Neural crest cell (in vitro differentiated cells): ENCODE data around the gene FERD3L. TPM values are rescaled to one million over a fixed set of nuclear protein-coding genes. Genes with fewer than 3 reads are reported as not detected.

ENCODE experiments used
- DNase-seq: peaks from one replicate; pipeline ENCODE4 v3.0.0; 2021; ENCODE audit warnings: low read depth, mixed read lengths, low spot score
- H3K27ac Mint-ChIP-seq: one replicate; pipeline ENCODE4 v1.8.0; 2021; ENCODE audit warnings: mild to moderate bottlenecking, mixed read lengths; ENCODE audit not compliant: unreplicated experiment
- H3K27me3 Mint-ChIP-seq: 2 replicates; pipeline ENCODE4 v1.8.0; 2021; ENCODE audit warnings: low read depth, mild to moderate bottlenecking, mixed read lengths
- H3K36me3 Mint-ChIP-seq: 2 replicates; pipeline ENCODE4 v1.8.0; 2021; ENCODE audit warnings: low read depth, mild to moderate bottlenecking, mixed read lengths
- H3K4me1 Mint-ChIP-seq: 2 replicates; pipeline ENCODE4 v1.8.0; 2021; ENCODE audit warnings: mixed read lengths
- H3K4me3 Mint-ChIP-seq: one replicate; pipeline ENCODE4 v1.8.0; 2021; ENCODE audit warnings: mild to moderate bottlenecking, mixed read lengths
- H3K9me3 Mint-ChIP-seq: 2 replicates; pipeline ENCODE4 v1.8.0; 2021; ENCODE audit warnings: mixed read lengths
- total RNA-seq: library from RNA; stranded (reverse); gene quantifications from 2 replicates; pipeline ENCODE4 v1.2.1, GENCODE V29; 2021
- TF ChIP-seq, protein P1 (sequence below): fragments of 200-600 bp; sonication (generic); conservative IDR thresholded peaks from 2 replicates; pipeline ENCODE4 v1.5.0; 2021; ENCODE audit warnings: antibody characterized with exemption, mild to moderate bottlenecking

The FERD3L gene
- total RNA-seq, 1 donor from 2014 or later: not detected

DNA sequence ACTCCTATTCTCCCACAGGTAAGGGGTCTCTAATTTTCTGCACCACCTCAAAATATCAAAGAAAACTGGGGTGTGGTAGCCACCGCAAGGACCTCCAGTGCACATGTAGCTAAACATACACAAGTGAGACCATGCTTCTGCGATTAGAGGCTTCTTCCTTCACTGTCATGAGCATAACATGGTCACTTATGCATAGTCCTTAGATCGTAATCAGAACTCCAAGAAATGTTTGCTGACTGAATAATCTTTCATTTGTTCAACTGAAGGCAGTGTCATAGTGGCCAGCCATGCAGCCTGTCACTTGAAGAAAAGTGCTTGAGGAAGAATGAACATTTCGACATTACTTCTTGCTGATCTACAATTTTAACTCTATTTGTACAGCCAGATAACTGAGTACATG, 42.3 kb downstream of the FERD3L start:
- Mint-ChIP-seq H3K27ac (no peak overlapping the region), H3K9me3 (no peaks in the 10 kb centered on the region), H3K36me3 (no peaks in the 10 kb centered on the region), H3K27me3 (peaks cover 94% of the 10 kb centered on the region), H3K4me3 (no peak overlapping the region), H3K4me1 (peaks cover 20% of the 10 kb centered on the region)
- no peak for DNase-seq
- TF ChIP-seq, protein P1, sequence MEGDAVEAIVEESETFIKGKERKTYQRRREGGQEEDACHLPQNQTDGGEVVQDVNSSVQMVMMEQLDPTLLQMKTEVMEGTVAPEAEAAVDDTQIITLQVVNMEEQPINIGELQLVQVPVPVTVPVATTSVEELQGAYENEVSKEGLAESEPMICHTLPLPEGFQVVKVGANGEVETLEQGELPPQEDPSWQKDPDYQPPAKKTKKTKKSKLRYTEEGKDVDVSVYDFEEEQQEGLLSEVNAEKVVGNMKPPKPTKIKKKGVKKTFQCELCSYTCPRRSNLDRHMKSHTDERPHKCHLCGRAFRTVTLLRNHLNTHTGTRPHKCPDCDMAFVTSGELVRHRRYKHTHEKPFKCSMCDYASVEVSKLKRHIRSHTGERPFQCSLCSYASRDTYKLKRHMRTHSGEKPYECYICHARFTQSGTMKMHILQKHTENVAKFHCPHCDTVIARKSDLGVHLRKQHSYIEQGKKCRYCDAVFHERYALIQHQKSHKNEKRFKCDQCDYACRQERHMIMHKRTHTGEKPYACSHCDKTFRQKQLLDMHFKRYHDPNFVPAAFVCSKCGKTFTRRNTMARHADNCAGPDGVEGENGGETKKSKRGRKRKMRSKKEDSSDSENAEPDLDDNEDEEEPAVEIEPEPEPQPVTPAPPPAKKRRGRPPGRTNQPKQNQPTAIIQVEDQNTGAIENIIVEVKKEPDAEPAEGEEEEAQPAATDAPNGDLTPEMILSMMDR: no peak

DNA sequence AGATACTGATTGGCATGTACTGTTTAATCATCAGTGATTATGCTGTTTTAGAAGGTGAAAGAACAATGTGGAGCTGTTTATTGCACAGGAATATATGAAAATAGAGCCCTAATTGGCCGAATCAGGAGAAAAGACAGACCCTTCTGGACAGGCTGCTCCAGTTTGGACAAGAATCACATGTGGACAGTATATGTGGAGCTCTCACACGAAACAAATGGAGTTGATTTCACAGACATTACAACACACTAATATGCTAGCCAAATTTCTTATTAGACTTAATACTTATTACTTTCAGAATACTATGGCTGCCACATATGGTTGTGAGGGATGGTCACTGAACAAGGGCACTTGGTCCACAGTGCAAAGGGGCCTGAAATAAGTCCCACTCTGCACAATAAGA, 43.3 kb downstream of the FERD3L start:
- no peak overlapping the region for H3K4me3 Mint-ChIP-seq
- no peak for DNase-seq
- TF ChIP-seq, protein P1: no peak
- peaks cover 10% of the 10 kb centered on the region for H3K4me1 Mint-ChIP-seq
- peaks cover 92% of the 10 kb centered on the region for H3K27me3 Mint-ChIP-seq
- no peaks in the 10 kb centered on the region for H3K9me3 Mint-ChIP-seq
- H3K36me3 Mint-ChIP-seq: no peaks in the 10 kb centered on the region
- H3K27ac Mint-ChIP-seq: no peak overlapping the region

DNA sequence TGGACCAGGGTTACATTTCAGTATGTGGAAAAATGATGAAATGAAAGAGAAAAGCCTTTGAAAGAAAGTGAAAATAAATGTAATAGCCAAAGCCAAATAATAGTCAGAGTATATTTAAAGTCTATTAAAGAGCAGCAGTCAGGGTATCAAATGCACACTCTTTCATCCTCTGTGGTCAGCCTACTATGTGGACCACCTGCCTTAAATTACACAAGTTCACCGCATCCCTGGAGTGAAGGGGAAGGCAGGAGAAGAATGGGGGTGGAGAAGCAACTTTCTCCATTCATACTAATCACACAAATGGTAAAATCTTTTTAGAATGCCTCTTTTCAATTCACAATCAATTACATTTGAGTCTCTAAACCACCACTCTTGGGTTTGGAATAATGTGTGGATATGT, 43.7 kb downstream of the FERD3L start:
- H3K36me3 Mint-ChIP-seq: no peaks in the 10 kb centered on the region
- H3K9me3 Mint-ChIP-seq: no peaks in the 10 kb centered on the region
- TF ChIP-seq, protein P1: no peak
- H3K27me3 Mint-ChIP-seq: peaks cover 88% of the 10 kb centered on the region
- H3K4me3 Mint-ChIP-seq: no peak overlapping the region
- DNase-seq: no peak
- H3K27ac Mint-ChIP-seq: no peak overlapping the region
- H3K4me1 Mint-ChIP-seq: peaks cover 7% of the 10 kb centered on the region

DNA sequence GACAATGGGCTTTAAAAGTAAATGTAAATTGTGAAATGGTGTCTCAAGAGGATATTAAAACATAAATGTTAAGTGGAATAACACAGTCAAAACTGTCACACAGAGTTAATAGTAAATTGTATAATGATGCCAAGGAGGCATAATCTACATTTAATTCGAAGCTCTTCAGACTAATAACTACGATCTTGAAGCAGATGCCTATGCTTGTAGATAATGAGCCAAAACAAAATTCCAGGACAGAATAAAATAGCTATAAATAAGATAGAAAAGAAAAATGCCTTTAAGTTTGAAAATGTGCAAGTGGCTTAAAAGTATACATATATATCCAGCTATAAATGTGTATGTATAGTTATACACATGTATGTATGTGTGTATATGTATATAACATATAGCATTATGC, 45.3 kb downstream of the FERD3L start:
- H3K36me3 Mint-ChIP-seq: no peaks in the 10 kb centered on the region
- DNase-seq: no peak
- no peaks in the 10 kb centered on the region for H3K4me1 Mint-ChIP-seq
- TF ChIP-seq, protein P1: no peak
- no peak overlapping the region for H3K4me3 Mint-ChIP-seq
- H3K27me3 Mint-ChIP-seq: peaks cover 80% of the 10 kb centered on the region
- no peak overlapping the region for H3K27ac Mint-ChIP-seq
- no peaks in the 10 kb centered on the region for H3K9me3 Mint-ChIP-seq

DNA sequence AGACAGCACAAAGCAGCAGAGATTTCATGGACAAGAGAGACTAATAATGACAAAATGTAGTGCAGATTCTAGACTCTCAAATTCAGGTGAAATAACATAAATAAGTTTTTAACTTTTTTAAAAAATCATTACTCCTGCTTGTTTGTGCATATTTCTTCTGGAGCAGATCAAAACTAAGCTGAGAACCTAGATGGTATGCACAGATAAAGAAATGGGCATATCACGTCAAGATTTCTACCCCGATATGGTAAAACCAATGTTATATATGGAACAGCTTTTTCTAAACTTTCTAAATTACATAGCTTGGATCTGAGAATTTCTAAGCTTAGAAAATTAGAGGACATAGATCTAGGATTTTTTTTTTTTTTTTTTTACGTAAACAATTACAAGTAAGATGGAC, 46.0 kb downstream of the FERD3L start:
- H3K27me3 Mint-ChIP-seq: peaks cover 74% of the 10 kb centered on the region
- TF ChIP-seq, protein P1: no peak
- no peak overlapping the region for H3K27ac Mint-ChIP-seq
- no peaks in the 10 kb centered on the region for H3K9me3 Mint-ChIP-seq
- no peak overlapping the region for H3K4me3 Mint-ChIP-seq
- no peaks in the 10 kb centered on the region for H3K4me1 Mint-ChIP-seq
- H3K36me3 Mint-ChIP-seq: no peaks in the 10 kb centered on the region
- DNase-seq: no peak

DNA sequence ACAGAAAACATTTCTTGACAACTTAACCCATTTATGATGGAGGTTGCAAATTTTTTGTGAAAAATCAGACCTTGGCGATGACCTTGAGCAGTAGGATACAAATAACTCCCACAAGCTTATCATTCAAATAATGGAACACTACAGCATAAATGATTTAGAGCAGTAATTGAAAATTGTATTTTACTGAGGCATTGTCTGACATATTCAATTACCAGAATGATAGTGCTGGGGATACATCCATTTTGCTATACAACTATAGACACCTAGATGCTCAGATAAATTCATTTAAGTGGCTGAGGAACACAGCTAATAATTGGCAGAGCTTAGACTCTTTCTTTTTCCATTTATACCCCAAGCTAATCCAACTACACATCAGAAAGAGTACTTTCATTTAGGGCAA, 46.7 kb downstream of the FERD3L start:
- Mint-ChIP-seq H3K4me3 (no peak overlapping the region), H3K27me3 (peaks cover 71% of the 10 kb centered on the region), H3K36me3 (no peaks in the 10 kb centered on the region), H3K4me1 (no peaks in the 10 kb centered on the region), H3K27ac (no peak overlapping the region), H3K9me3 (no peaks in the 10 kb centered on the region)
- no peak for DNase-seq
- TF ChIP-seq, protein P1: no peak
